LNCaP clone FGC (cell line): ENCODE results near the gene NELL1.
"Not testable (repeated sequence)": the region's sequence is repeated elsewhere in the genome, so short reads cannot be mapped to it uniquely, and the experiment has no call there.

Experiments
- DNase-seq: peaks from one replicate; pipeline ENCODE4 v3.0.0-alpha.2; 2011; ENCODE audit warnings: low read depth
- H3K4me3 ChIP-seq: 2 replicates; pipeline ENCODE4 v1.5.1; 2011; ENCODE audit warnings: mild to moderate bottlenecking, low read depth, low read length, control low read depth
- CTCF ChIP-seq: IDR thresholded peaks from 2 replicates; pipeline ENCODE4 v1.5.1; 2012; ENCODE audit warnings: mild to moderate bottlenecking; ENCODE audit not compliant: control insufficient read depth, insufficient read depth; ENCODE audit errors: extremely low read depth

Gene NELL1

GRCh38 chr11:21254790-21255189, 585.4 kb downstream of the NELL1 start:
- H3K4me3 ChIP-seq = no peak overlapping the region
- DNase-seq = no peak
- no peak for TF ChIP-seq CTCF

GRCh38 chr11:21257461-21257860, 588.1 kb downstream of the NELL1 start:
- DNase-seq = no peak
- no peak for TF ChIP-seq CTCF

GRCh38 chr11:21258414-21258813, 589.0 kb downstream of the NELL1 start:
- no peak for TF ChIP-seq CTCF
- no peak overlapping the region for H3K4me3 ChIP-seq
- DNase-seq = no peak

More at GRCh38 chr11:21257461-21257860, 588.1 kb downstream of the NELL1 start:
- no peak overlapping the region for H3K4me3 ChIP-seq

GRCh38 chr11:21260101-21260500, 590.7 kb downstream of the NELL1 start:
- DNase-seq = no peak
- TF ChIP-seq CTCF = no peak
- H3K4me3 ChIP-seq = no peak overlapping the region

GRCh38 chr11:21262992-21263391, 593.6 kb downstream of the NELL1 start:
- no peak for TF ChIP-seq CTCF
- no peak for DNase-seq
- H3K4me3 ChIP-seq = no peak overlapping the region

- no peak for TF ChIP-seq CTCF
- no peak overlapping the region for H3K4me3 ChIP-seq
- no peak for DNase-seq
Observed at GRCh38 chr11:21264125-21264524, 594.7 kb downstream of the NELL1 start.

- DNase-seq = no peak
- no peak for TF ChIP-seq CTCF
- H3K4me3 ChIP-seq = no peak overlapping the region
Observed at GRCh38 chr11:21268036-21268435, 598.6 kb downstream of the NELL1 start.

- DNase-seq, H3K4me3 ChIP-seq: not testable (repeated sequence)
Observed at GRCh38 chr11:21272139-21272538, 602.8 kb downstream of the NELL1 start.
